ENCODE data around the gene GARS1.

DNA sequence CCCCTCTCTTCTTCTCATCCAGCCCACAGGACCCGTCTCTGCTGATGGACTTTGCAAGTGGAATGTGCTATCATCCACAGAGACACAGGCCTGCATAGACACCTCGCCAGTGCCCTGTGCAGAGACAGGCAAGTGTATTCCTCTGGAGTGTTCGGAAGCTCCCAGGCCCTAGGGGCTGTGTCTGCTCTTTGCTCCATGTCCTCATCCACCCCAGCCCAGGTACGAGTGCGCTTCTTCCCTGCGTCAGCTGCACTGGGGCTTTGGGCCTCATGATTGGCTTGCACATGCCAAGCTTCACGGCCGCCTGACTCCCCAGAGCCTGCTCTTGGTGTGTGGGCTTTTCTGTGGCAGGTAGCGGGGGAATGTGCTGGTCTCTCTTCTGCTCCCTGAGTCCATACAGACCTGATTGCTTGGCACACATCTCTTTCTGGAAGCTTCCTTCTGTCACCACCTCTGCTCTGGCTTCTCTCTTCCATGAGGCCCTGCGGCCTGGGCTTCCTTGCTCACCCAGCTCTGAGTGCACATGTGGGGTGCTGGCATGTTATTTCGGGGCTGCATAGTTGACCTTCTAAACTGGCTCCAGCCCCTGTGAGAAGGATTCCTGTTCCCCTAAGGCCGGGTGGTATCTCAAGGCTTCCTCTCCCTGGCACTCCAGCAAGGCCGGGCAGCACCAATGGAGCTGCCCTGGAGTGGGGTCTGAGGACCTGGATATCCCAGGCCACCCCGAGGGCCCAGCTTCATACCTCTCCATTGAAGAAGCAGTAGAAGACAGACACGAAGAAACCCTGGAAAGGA lies 59.8 kb downstream of the GARS1 start:
- TF ChIP-seq, protein P1, sequence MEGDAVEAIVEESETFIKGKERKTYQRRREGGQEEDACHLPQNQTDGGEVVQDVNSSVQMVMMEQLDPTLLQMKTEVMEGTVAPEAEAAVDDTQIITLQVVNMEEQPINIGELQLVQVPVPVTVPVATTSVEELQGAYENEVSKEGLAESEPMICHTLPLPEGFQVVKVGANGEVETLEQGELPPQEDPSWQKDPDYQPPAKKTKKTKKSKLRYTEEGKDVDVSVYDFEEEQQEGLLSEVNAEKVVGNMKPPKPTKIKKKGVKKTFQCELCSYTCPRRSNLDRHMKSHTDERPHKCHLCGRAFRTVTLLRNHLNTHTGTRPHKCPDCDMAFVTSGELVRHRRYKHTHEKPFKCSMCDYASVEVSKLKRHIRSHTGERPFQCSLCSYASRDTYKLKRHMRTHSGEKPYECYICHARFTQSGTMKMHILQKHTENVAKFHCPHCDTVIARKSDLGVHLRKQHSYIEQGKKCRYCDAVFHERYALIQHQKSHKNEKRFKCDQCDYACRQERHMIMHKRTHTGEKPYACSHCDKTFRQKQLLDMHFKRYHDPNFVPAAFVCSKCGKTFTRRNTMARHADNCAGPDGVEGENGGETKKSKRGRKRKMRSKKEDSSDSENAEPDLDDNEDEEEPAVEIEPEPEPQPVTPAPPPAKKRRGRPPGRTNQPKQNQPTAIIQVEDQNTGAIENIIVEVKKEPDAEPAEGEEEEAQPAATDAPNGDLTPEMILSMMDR (IDR thresholded peaks at IDR 0.05): no peak
- TF ChIP-seq POLR2A (IDR thresholded peaks at IDR 0.05) (no peak), POLR2AphosphoS5 (IDR thresholded peaks at IDR 0.05) (no peak)

Data from sigmoid colon (tissue), 4 donors.